GM23248 (cell line): ENCODE results near the gene GAREM1.

Experiments used
- EZH2 ChIP-seq: fragments of 200-600 bp; sonication (generic); IDR thresholded peaks from 2 replicates; pipeline ENCODE4 v1.6.1; 2018; ENCODE audit warnings: antibody characterized with exemption, mild to moderate bottlenecking; ENCODE audit not compliant: insufficient read depth, poor library complexity, severe bottlenecking
- EZH2phosphoT487 ChIP-seq: fragments of 200-600 bp; sonication (generic); IDR thresholded peaks from 2 replicates; pipeline ENCODE4 v1.6.1; 2018; ENCODE audit warnings: antibody characterized with exemption, moderate library complexity, mild to moderate bottlenecking, low read depth; ENCODE audit not compliant: insufficient read depth

- TF ChIP-seq EZH2 (no peak), EZH2phosphoT487 (no peak)
Measured at GRCh38 chr18:32478807-32479206, 8.1 kb upstream of the GAREM1 start.
